WTC11 (cell line): ENCODE data around the gene SEH1L. TPM values are rescaled to one million over a fixed set of nuclear protein-coding genes. Genes with fewer than 3 reads are reported as not detected.
"Not testable (repeated sequence)": the region's sequence is repeated elsewhere in the genome, so short reads cannot be mapped to it uniquely, and the experiment has no call there.

Experiments used
- ATAC-seq: fragments of 200-7000 bp; cut with Tn5 transposase; 2 replicates; pipeline ENCODE4 v1.10.0; 2021; ENCODE audit warnings: mild to moderate bottlenecking, moderate library complexity
- Bru-seq: library from RNA; stranded (reverse); fragments of 400-500 nt; gene quantifications from one replicate; lab custom pipeline; 2021; lab: Mats Ljungman, UMichigan
- CTCF ChIA-PET: fragments of 300-600 bp; sonication (Branson Sonifier 250); formaldehyde crosslinking; loops from one replicate; lab custom pipeline; 2021; ENCODE audit warnings: antibody characterized with exemption; lab: Charles Lee
- POLR2A ChIA-PET: fragments of 350-600 bp; sonication (Branson Sonifier 250); formaldehyde crosslinking; loops from one replicate; lab custom pipeline; 2021; ENCODE audit warnings: antibody characterized with exemption; lab: Charles Lee
- DNase-seq: peaks from one replicate; pipeline ENCODE4 v3.0.0; 2021; ENCODE audit warnings: low spot score
- H3K27ac Mint-ChIP-seq: 2 replicates; pipeline ENCODE4 v1.8.0; 2021; ENCODE audit warnings: mixed read lengths
- H3K27me3 Mint-ChIP-seq: 2 replicates; pipeline ENCODE4 v1.8.0; 2021; ENCODE audit warnings: low read depth, mild to moderate bottlenecking, moderate library complexity, mixed read lengths
- H3K36me3 Mint-ChIP-seq: 2 replicates; pipeline ENCODE4 v1.8.0; 2021; ENCODE audit warnings: mixed read lengths
- H3K4me1 Mint-ChIP-seq: 2 replicates; pipeline ENCODE4 v1.8.0; 2022; ENCODE audit warnings: mixed read lengths
- H3K4me3 Mint-ChIP-seq: 2 replicates; pipeline ENCODE4 v1.8.0; 2021; ENCODE audit warnings: mild to moderate bottlenecking, moderate library complexity, mixed read lengths
- H3K9me3 Mint-ChIP-seq: 2 replicates; pipeline ENCODE4 v1.8.0; 2021; ENCODE audit warnings: mixed read lengths
- CREM ChIP-seq: sonication (generic); formaldehyde crosslinking; IDR thresholded peaks from 2 replicates; pipeline ENCODE4 v1.8.1; 2022; ENCODE audit warnings: mild to moderate bottlenecking, missing genetic modification reagents, moderate library complexity
- GTF2I ChIP-seq: fragments of 250-450 bp; sonication (Bioruptor Pico); conservative IDR thresholded peaks from 2 replicates; pipeline ENCODE4 v1.4.0; 2021; ENCODE audit warnings: mild to moderate bottlenecking
- IRF2 ChIP-seq: sonication (generic); formaldehyde crosslinking; IDR thresholded peaks from 2 replicates; pipeline ENCODE4 v1.8.0; 2022; ENCODE audit warnings: low read depth, missing genetic modification reagents, borderline replicate concordance
- NFE2L1 ChIP-seq: sonication (generic); formaldehyde crosslinking; IDR thresholded peaks from 2 replicates; pipeline ENCODE4 v1.8.1; 2023; ENCODE audit warnings: missing genetic modification reagents
- NR2C2 ChIP-seq: sonication (generic); formaldehyde crosslinking; IDR thresholded peaks from 2 replicates; pipeline ENCODE4 v1.8.0; 2022; ENCODE audit warnings: mild to moderate bottlenecking, missing genetic modification reagents
- TEAD4 ChIP-seq: sonication (generic); formaldehyde crosslinking; IDR thresholded peaks from 2 replicates; pipeline ENCODE4 v1.8.0; 2022; ENCODE audit warnings: mild to moderate bottlenecking, missing genetic modification reagents
- long read RNA-seq, 3 experiments: library from RNA in 1 of 3; library from capped mRNA in 1 of 3; library from polyadenylated mRNA in 1 of 3; unstranded in 2 of 3; stranded (forward) in 1 of 3; transcript quantifications; one replicate each; pipeline ENCODE4 v2.0.0, GENCODE V29; 2021
- total RNA-seq: library from RNA; stranded (reverse); gene quantifications from 3 replicates; pipeline ENCODE4 v1.2.3, GENCODE V29; 2021
- TF ChIP-seq, protein P1 (sequence below): sonication (generic); formaldehyde crosslinking; IDR thresholded peaks from 2 replicates; pipeline ENCODE4 v1.8.0; 2022; ENCODE audit warnings: mild to moderate bottlenecking, missing genetic modification reagents
- TF ChIP-seq, protein P2 (sequence below): sonication (generic); formaldehyde crosslinking; conservative IDR thresholded peaks from 2 replicates; pipeline ENCODE4 v1.8.1; 2022; ENCODE audit warnings: mild to moderate bottlenecking, missing genetic modification reagents
- TF ChIP-seq, protein P3 (sequence below): sonication (generic); formaldehyde crosslinking; IDR thresholded peaks from 2 replicates; pipeline ENCODE4 v1.8.0; 2023; ENCODE audit warnings: missing genetic modification reagents
- TF ChIP-seq, protein P4 (sequence below): fragments of 250-450 bp; sonication (Bioruptor Pico); IDR thresholded peaks from 2 replicates; pipeline ENCODE4 v1.9.0; 2021; ENCODE audit warnings: mild to moderate bottlenecking, borderline replicate concordance
- TF ChIP-seq, protein P5 (sequence below): fragments of 250-450 bp; sonication (Bioruptor Pico); conservative IDR thresholded peaks from 2 replicates; pipeline ENCODE4 v1.9.0; 2021; ENCODE audit warnings: mild to moderate bottlenecking
- TF ChIP-seq, protein P6 (sequence below): fragments of 200-600 bp; IDR thresholded peaks from 2 replicates; pipeline ENCODE4 v1.8.0; 2022; ENCODE audit warnings: antibody characterized with exemption

Gene SEH1L, protein sequence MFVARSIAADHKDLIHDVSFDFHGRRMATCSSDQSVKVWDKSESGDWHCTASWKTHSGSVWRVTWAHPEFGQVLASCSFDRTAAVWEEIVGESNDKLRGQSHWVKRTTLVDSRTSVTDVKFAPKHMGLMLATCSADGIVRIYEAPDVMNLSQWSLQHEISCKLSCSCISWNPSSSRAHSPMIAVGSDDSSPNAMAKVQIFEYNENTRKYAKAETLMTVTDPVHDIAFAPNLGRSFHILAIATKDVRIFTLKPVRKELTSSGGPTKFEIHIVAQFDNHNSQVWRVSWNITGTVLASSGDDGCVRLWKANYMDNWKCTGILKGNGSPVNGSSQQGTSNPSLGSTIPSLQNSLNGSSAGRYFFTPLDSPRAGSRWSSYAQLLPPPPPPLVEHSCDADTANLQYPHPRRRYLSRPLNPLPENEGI
- total RNA-seq (75.5 to 81.2 TPM (median 79.1 TPM) in 3 replicates), Bru-seq, nascent RNA (percentile 81 among the genes with signal in this experiment)
- long read RNA-seq, experiment 1, full-length matches to known transcripts: 452 of 569 reads
- long read RNA-seq, experiment 1, partial matches to known transcripts: 39 of 569 reads
- long read RNA-seq, experiment 1, other reads (novel, unspliced or antisense): 78 of 569 reads
- long read RNA-seq, experiment 2, transcript SEH1L-201 (9 exons, 3,494 nt): major isoform, 31 of 69 reads
- long read RNA-seq, experiment 2, partial matches to known transcripts: 5 of 69 reads
- long read RNA-seq, experiment 2, other reads (novel, unspliced or antisense): 33 of 69 reads
- long read RNA-seq, experiment 3, transcript SEH1L-201 (9 exons, 3,494 nt): major isoform, 121 of 149 reads
- long read RNA-seq, experiment 3, partial matches to known transcripts: 13 of 149 reads
- long read RNA-seq, experiment 3, other reads (novel, unspliced or antisense): 15 of 149 reads

DNA sequence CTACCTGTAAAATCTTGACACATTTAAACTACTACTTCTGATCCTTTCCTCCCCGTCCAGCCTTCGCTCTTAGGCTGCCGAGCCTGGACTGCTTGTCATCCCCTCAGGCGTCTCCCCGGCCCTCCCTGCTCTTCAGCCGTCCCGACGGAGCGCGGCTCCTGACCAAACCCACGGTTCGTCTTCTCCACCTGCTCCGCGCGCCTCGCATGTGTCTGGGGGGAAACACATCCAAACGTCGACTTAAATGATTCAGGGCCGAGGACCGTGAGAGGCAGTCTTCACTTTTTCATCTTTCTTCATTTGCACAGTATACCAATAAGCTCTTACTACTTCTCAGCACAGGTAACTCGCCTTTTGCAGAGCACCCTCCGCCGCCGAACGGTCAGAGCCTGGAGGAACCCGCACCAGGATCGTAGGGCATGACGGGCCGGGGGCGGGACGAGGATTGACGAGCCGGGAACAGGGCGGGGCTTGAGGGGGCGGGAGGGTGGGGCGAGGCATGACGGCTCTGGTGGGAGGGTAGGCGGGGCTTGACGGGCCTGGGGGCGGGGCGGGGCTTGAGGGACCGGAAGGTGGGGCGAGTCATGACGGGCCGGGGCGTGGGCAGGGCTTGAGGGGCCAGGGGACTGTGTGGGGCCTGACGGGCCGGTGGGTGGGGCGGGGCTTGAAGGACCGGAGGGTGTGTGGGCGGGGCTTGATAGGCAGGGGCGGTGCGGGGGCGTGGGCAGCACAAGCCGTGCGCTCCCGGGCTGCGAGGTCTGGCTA, at the start of gene SEH1L:
SEH1L (plus strand) TSS at position 727 of the 765 bp plus-strand sequence. CDS start 111 bp downstream, outside the sequence.
- peak within 1 kb of the TSS; percentile 92 for H3K4me3 Mint-ChIP-seq
- peak; percentile 98 for DNase-seq
- peak; percentile 95 for ATAC-seq
- H3K36me3 Mint-ChIP-seq: peaks cover 18% of the 10 kb centered on the region
- H3K27ac Mint-ChIP-seq: peak within 1 kb of the TSS; percentile 98
- peaks cover 21% of the 10 kb centered on the region for H3K4me1 Mint-ChIP-seq
- H3K27me3 Mint-ChIP-seq: no peaks in the 10 kb centered on the region
- CTCF ChIA-PET: interaction anchor here (0.6 to 1.3 kb wide), 3 partner anchors 14 to 556 kb away, joined by 3 to 4 read pairs (median 3); no protein-coding TSS in a partner anchor
- POLR2A ChIA-PET: interaction anchor here (0.5 to 1.6 kb wide), 5 partner anchors 13 to 64 kb away, joined by 3 to 11 read pairs (median 4); partner anchors contain the start of gene CEP192
- TF ChIP-seq NFE2L1 (CRISPR knock-in tag) (no peak), NR2C2 (CRISPR knock-in tag) (0 out of 2 replicates have a peak, but pooled peaks have one; percentile 8)
- TF ChIP-seq, protein P1, sequence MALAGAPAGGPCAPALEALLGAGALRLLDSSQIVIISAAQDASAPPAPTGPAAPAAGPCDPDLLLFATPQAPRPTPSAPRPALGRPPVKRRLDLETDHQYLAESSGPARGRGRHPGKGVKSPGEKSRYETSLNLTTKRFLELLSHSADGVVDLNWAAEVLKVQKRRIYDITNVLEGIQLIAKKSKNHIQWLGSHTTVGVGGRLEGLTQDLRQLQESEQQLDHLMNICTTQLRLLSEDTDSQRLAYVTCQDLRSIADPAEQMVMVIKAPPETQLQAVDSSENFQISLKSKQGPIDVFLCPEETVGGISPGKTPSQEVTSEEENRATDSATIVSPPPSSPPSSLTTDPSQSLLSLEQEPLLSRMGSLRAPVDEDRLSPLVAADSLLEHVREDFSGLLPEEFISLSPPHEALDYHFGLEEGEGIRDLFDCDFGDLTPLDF (CRISPR knock-in tag): no peak
- H3K9me3 Mint-ChIP-seq: no peaks in the 10 kb centered on the region

DNA sequence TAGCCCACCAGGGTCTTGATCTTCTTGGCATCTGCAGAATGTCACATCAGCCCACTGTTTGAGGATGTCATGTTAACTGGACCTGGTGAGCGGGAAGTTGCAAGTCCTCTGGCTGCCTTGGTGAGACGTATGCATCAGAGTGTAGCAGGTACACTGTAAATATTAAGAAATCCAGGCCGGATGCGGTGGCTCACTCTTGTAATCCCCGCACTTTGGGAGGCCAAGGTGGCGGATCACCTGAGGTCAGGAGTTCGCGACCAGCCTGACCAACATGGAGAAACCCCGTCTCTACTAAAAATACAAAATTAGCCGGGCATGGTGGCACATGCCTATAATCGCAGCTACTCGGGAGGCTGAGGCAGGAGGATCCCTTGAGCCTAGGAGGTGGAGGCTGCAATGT, 46.6 kb upstream of the SEH1L start:
- H3K9me3 Mint-ChIP-seq, H3K4me1 Mint-ChIP-seq, H3K27ac Mint-ChIP-seq, POLR2A ChIA-PET, H3K36me3 Mint-ChIP-seq, CTCF ChIA-PET, DNase-seq, ATAC-seq, H3K4me3 Mint-ChIP-seq: not testable (repeated sequence)
- H3K27me3 Mint-ChIP-seq: peaks cover 13% of the 10 kb centered on the region

DNA sequence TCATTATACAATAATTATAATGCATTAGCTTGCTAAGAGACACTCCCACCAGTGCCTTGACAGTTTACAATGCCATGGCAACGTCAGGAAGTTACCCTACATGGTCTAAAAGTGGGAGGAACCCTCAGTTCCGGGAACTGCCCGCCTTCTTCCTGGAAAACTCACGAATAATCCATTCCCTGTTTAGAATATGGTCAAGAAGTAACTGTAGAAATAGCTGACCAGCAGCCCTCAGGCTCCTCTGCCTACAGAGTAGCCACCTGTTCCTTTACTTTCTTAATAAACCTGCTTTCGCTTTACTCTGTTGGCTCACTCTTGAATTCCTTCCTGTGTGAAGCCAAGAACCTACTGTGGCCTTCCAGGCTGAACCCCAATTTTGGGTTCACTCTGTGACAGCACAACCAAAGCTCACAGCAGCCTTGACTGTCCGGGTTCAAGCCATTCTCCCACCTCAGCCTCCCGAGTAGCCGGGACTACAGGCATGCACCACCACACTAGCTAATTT, 43.7 kb upstream of the SEH1L start:
- DNase-seq (no peak), ATAC-seq (no peak)
- no peak overlapping the region for H3K27ac Mint-ChIP-seq
- H3K4me3 Mint-ChIP-seq: no peak overlapping the region
- no peaks in the 10 kb centered on the region for H3K9me3 Mint-ChIP-seq
- peaks cover 3% of the 10 kb centered on the region for H3K27me3 Mint-ChIP-seq
- H3K36me3 Mint-ChIP-seq: no peaks in the 10 kb centered on the region
- no peaks in the 10 kb centered on the region; the same call in 1 of the 2 replicates for H3K4me1 Mint-ChIP-seq
- CTCF ChIA-PET: interaction anchor here (1.4 kb wide), 1 partner anchor 13 kb away, joined by 4 read pairs; no protein-coding TSS in a partner anchor
- POLR2A ChIA-PET: interaction anchor here (0.7 kb wide), 1 partner anchor 34 kb away, joined by 3 read pairs; no protein-coding TSS in a partner anchor
- TF ChIP-seq GTF2I (CRISPR knock-in tag): no peak
- TF ChIP-seq, protein P2, sequence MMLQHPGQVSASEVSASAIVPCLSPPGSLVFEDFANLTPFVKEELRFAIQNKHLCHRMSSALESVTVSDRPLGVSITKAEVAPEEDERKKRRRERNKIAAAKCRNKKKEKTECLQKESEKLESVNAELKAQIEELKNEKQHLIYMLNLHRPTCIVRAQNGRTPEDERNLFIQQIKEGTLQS (CRISPR knock-in tag): no peak
- no peak for TF ChIP-seq CREM (CRISPR knock-in tag)
- TF ChIP-seq, protein P3, sequence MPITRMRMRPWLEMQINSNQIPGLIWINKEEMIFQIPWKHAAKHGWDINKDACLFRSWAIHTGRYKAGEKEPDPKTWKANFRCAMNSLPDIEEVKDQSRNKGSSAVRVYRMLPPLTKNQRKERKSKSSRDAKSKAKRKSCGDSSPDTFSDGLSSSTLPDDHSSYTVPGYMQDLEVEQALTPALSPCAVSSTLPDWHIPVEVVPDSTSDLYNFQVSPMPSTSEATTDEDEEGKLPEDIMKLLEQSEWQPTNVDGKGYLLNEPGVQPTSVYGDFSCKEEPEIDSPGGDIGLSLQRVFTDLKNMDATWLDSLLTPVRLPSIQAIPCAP (CRISPR knock-in tag): no peak
- no peak for TF ChIP-seq IRF2
- TF ChIP-seq, protein P4, sequence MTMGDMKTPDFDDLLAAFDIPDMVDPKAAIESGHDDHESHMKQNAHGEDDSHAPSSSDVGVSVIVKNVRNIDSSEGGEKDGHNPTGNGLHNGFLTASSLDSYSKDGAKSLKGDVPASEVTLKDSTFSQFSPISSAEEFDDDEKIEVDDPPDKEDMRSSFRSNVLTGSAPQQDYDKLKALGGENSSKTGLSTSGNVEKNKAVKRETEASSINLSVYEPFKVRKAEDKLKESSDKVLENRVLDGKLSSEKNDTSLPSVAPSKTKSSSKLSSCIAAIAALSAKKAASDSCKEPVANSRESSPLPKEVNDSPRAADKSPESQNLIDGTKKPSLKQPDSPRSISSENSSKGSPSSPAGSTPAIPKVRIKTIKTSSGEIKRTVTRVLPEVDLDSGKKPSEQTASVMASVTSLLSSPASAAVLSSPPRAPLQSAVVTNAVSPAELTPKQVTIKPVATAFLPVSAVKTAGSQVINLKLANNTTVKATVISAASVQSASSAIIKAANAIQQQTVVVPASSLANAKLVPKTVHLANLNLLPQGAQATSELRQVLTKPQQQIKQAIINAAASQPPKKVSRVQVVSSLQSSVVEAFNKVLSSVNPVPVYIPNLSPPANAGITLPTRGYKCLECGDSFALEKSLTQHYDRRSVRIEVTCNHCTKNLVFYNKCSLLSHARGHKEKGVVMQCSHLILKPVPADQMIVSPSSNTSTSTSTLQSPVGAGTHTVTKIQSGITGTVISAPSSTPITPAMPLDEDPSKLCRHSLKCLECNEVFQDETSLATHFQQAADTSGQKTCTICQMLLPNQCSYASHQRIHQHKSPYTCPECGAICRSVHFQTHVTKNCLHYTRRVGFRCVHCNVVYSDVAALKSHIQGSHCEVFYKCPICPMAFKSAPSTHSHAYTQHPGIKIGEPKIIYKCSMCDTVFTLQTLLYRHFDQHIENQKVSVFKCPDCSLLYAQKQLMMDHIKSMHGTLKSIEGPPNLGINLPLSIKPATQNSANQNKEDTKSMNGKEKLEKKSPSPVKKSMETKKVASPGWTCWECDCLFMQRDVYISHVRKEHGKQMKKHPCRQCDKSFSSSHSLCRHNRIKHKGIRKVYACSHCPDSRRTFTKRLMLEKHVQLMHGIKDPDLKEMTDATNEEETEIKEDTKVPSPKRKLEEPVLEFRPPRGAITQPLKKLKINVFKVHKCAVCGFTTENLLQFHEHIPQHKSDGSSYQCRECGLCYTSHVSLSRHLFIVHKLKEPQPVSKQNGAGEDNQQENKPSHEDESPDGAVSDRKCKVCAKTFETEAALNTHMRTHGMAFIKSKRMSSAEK (CRISPR knock-in tag): no peak
- TF ChIP-seq, protein P1 (CRISPR knock-in tag): no peak
- TF ChIP-seq, protein P5, sequence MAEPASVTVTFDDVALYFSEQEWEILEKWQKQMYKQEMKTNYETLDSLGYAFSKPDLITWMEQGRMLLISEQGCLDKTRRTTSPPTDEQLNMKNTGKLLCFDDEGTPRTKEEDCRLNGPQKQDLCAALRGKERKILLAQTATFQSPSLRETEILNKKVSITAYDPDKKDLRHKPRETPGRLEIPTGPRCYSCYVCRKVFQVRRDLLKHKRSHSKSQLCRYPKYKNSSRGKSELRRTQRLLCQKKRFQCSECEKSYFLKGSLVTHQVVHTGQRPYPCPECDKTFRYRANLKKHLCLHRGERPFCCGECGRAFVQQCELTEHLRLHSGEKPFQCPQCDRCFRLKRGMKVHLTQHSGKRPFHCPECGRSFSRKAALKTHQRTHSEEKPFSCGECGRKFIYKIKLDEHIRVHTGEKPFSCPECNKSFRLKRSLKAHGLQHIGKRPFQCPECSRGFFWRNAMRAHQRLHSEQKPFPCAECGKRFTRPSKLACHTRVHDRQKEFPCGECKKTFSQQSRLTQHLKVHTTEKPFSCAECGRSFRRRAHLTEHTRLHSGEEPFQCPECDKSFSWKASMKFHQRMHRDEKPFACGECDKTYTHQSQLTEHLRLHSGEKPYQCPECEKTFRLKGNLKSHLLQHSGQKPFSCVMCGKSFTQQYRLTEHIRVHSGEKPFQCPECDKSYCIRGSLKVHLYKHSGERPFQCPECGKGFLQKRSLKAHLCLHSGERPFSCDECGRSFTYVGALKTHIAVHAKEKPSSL: no peak
- TF ChIP-seq, protein P6, sequence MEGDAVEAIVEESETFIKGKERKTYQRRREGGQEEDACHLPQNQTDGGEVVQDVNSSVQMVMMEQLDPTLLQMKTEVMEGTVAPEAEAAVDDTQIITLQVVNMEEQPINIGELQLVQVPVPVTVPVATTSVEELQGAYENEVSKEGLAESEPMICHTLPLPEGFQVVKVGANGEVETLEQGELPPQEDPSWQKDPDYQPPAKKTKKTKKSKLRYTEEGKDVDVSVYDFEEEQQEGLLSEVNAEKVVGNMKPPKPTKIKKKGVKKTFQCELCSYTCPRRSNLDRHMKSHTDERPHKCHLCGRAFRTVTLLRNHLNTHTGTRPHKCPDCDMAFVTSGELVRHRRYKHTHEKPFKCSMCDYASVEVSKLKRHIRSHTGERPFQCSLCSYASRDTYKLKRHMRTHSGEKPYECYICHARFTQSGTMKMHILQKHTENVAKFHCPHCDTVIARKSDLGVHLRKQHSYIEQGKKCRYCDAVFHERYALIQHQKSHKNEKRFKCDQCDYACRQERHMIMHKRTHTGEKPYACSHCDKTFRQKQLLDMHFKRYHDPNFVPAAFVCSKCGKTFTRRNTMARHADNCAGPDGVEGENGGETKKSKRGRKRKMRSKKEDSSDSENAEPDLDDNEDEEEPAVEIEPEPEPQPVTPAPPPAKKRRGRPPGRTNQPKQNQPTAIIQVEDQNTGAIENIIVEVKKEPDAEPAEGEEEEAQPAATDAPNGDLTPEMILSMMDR: no peak
- no peak for TF ChIP-seq TEAD4 (CRISPR knock-in tag)
